Measurements from ENCODE around the gene MAP3K19.
"Not testable (repeated sequence)": the region's sequence is repeated elsewhere in the genome, so short reads cannot be mapped to it uniquely, and the experiment has no call there.

MAP3K19 gene

DNA sequence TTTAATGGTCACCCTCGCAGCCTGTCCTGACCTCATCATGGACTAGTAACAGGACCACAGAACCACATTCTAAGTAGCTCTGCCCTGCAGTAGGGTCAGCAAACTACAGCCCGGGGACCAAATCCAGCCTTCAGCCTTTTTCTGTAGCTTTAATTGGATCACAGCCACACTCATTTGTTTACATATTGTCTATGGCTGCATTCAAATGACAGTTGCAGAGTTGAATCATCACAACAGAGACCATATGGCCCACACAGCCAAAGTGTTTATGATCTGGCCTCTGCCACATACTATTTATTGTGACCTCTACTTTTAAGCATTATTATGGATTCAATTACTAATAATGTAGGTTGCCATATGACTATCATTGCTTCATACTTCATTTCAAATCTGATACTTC lies 47.7 kb downstream of the MAP3K19 start:
- in situ Hi-C loops (cut with HindIII; ENCODE audit: low sequenced_read_pairs): no loop called here

- in situ Hi-C loops (cut with HindIII; ENCODE audit: low sequenced_read_pairs): no loop called here
Measured at GRCh38 chr2:134988994-134989605, 58.1 kb downstream of the MAP3K19 start.

GRCh38 chr2:134985061-134985460 lies 62.2 kb downstream of the MAP3K19 start:
- in situ Hi-C loops (cut with HindIII; ENCODE audit: low sequenced_read_pairs): no loop called here

DNA sequence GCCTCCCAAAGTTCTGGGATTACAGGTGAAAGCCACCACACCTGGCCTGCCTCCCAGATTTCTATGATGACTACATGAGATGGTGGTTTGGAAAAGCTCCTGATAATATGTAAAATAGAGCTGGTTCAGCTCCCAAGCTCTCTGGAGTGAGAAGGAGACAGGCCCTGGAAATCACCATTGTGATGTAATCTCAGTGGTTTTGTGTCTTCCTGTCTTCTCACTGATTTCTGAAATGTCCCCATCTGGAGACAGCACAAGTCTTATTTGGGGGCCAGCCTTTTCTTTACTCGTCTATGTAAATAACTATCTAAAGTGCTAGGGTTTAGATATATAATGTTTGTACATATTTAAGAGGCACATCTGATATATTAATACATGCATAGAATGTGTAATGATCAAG lies 64.6 kb downstream of the MAP3K19 start:
- in situ Hi-C loops (cut with HindIII; ENCODE audit: low sequenced_read_pairs): no loop called here

GRCh38 chr2:134980639-134981038 lies 66.6 kb downstream of the MAP3K19 start:
- in situ Hi-C loops (cut with HindIII; ENCODE audit: low sequenced_read_pairs): no loop called here

- in situ Hi-C loops (cut with HindIII; ENCODE audit: low sequenced_read_pairs): no loop called here
Measured at GRCh38 chr2:134979221-134979620, 68.0 kb downstream of the MAP3K19 start.

DNA sequence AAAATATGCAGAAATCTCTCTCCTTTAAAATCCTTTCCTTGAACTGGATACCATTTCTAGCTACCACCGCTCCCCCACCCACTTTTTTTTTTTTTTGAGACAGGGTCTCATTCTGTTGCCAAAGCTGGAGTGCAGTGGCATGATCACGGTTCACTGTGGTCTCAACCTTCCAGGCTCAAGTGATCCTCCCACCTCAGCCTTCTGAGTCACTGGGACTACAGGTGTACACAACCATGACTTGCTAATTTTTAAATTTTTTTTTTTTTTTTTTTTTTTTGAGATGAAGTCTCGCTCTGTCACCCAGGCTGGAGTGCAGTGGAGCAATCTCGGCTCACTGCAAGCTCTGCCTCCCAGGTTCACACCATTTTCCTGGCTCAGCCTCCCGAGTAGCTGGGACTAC lies 70.1 kb downstream of the MAP3K19 start:
- in situ Hi-C loops (cut with HindIII; ENCODE audit: low sequenced_read_pairs): not testable (repeated sequence)

DNA sequence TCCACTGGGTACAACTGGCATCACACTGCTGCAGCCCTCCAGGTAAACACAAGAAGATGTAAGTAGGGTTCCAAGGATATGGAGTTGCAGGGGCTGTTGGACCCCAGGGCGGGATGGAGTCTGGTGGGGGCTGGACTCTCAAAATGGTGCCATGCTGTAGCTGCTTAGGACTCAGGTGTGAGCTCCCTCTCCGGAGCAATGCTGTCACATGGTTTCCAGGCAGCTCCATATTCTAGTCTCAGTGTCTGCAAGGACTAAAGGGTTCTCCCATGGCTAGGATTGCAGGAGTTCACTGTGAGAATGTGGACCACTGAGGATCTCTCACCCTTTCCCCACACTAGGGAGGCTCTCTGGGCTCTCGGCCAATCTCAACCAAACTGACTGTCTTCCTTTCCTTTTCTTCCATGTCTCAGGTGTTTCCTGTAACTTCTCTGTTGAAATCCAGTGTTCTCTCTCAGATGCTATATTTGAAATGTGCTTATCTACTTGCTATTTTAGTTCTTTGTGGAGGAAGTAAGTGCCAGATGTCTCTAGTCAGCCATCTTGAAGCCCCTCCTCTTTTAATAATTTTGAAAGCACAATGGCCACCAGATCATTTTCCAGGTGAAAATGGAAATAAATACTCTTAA lies 71.1 kb downstream of the MAP3K19 start:
- in situ Hi-C loops (cut with HindIII; ENCODE audit: low sequenced_read_pairs): no loop called here

GRCh38 chr2:134975281-134976009 lies 71.8 kb downstream of the MAP3K19 start:
- in situ Hi-C loops (cut with HindIII; ENCODE audit: low sequenced_read_pairs): no loop called here

- in situ Hi-C loops (cut with HindIII; ENCODE audit: low sequenced_read_pairs): no loop called here
Measured at GRCh38 chr2:134973241-134974138, 73.8 kb downstream of the MAP3K19 start.

- in situ Hi-C loops (cut with HindIII; ENCODE audit: low sequenced_read_pairs): not testable (repeated sequence)
Measured at GRCh38 chr2:134967166-134967565, 80.1 kb downstream of the MAP3K19 start.

DNA sequence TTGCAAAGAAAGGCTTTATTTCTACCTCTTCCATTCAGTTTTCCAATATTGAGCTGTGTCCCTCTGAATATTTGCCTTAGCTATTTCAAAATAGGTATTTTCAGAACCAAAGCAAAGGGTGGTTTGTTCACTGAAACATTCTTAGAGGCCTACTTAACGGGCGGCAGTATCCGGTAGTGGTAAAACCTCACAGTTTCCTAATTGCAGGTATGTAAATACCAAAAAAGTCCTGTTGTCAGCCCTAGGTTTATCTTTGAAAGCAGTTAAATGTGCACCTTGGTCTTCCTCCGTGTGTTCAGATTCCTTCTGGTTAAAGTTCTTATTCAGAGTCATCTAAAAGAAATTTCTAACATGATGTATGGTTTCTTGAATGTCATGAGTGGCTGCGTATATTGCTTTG lies 89.8 kb downstream of the MAP3K19 start:
- in situ Hi-C loops (cut with HindIII; ENCODE audit: low sequenced_read_pairs): no loop called here

- in situ Hi-C loops (cut with HindIII; ENCODE audit: low sequenced_read_pairs): no loop called here
Measured at GRCh38 chr2:134955744-134956143, 91.5 kb downstream of the MAP3K19 start.

DNA sequence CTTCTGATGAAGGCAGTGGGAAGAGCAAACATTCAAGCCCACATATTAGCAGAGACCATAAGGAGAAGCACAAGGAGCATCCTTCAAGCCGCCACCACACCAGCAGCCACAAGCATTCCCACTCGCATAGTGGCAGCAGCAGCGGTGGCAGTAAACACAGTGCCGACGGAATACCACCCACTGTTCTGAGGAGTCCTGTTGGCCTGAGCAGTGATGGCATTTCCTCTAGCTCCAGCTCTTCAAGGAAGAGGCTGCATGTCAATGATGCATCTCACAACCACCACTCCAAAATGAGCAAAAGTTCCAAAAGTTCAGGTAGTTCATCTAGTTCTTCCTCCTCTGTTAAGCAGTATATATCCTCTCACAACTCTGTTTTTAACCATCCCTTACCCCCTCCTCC lies 93.2 kb downstream of the MAP3K19 start:
- in situ Hi-C loops (cut with HindIII; ENCODE audit: low sequenced_read_pairs): no loop called here

GRCh38 chr2:134952608-134953007 lies 94.6 kb downstream of the MAP3K19 start:
- in situ Hi-C loops (cut with HindIII; ENCODE audit: low sequenced_read_pairs): no loop called here

DNA sequence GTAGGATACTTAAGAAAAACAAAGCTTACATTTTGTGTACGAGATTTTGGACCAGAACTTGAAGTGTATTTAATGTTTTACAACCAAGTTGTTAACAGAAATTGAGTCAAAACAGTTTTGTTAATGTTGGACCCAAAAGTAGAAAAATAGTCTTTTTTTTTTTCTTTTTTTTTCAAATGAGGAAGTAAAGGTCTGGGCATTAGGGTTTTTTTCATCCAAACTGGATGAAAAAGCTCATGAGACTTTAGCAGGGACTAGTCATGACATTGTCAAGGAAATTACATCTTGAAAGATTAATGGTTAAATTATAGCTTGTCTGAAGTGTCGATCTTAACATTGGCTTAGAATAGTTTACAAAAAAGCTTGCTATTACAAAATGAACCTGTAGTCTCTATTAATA lies 96.4 kb downstream of the MAP3K19 start:
- in situ Hi-C loops (cut with HindIII; ENCODE audit: low sequenced_read_pairs): no loop called here

GRCh38 chr2:134949981-134950708 lies 97.1 kb downstream of the MAP3K19 start:
- in situ Hi-C loops (cut with HindIII; ENCODE audit: low sequenced_read_pairs): no loop called here

DNA sequence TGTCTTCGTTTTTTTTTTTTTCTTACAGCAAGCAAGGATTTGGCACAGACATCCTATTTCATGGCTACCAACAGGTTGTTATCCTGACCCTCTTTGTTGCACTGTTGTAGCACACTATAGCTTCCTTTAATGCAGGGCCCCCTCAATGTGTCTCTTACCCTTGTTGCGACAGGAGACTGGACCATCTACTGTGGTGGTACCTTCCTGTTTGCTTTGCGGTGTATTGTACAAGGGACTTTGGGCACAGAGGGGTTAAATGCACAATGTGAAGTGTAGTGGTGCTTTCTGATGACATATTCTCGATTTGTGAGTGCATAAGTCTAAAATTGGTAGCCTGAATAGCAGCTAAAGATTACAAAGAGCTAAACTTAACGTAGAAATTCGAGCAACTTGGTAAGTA lies 101.2 kb downstream of the MAP3K19 start:
- in situ Hi-C loops (cut with HindIII; ENCODE audit: low sequenced_read_pairs): no loop called here

DNA sequence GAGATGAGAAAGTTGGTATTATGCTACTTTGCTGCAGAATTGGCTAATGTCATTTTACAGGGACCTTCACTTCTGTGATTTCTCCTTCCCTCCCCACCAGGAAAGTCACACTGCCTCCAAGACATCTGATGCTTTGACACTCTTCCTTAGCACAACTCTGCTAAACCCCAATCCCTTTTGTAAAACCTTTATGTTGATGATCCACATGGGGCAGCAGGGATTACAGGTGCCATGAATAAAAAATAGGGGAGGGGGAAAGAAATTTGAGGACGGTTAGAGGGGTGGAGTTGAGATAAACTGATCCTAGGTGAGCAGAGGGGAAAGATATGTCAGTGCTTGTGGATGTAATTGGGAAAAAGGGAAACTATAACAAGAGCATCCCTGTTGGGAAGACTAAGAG lies 102.3 kb downstream of the MAP3K19 start:
- in situ Hi-C loops (cut with HindIII; ENCODE audit: low sequenced_read_pairs): no loop called here

- in situ Hi-C loops (cut with HindIII; ENCODE audit: low sequenced_read_pairs): no loop called here
Measured at GRCh38 chr2:134943540-134943939, 103.7 kb downstream of the MAP3K19 start.

DNA sequence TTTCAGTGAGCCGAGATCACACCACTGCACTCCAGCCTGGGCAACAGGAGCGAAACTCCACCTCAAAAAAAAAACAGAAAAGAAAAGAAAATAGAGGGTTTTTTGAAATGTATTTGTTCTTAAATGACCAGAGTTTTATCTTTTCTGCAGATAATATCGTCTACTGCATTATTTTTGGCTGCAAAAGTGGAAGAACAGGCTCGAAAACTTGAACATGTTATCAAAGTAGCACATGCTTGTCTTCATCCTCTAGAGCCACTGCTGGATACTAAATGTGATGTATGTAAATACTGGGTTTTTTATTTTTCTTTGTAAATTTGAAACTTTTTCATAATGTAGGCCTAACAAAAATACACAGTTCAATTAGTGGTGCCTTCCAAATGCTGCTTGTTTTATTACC lies 110.6 kb downstream of the MAP3K19 start:
- in situ Hi-C loops (cut with HindIII; ENCODE audit: low sequenced_read_pairs): no loop called here
